Testis (tissue), 2 donors: ENCODE results near the gene RAB36.

Experiments used
- POLR2A ChIP-seq: fragments of 450-650 bp; IDR thresholded peaks from one replicate; pipeline ENCODE4 v1.6.1; 2017; ENCODE audit warnings: antibody characterized with exemption, mild to moderate bottlenecking, moderate library complexity
- TF ChIP-seq, protein P1 (sequence below), 3 experiments: fragments of 450-650 bp in 2 of 3; fragments of 200-600 bp in 1 of 3; sonication (generic) in 1 of 3; IDR thresholded peaks; one replicate each; pipeline ENCODE4 v1.5.1; 2016 to 2019; ENCODE audit warnings: antibody characterized with exemption in 3 of 3, mild to moderate bottlenecking in 2 of 3, moderate library complexity in 1 of 3

DNA sequence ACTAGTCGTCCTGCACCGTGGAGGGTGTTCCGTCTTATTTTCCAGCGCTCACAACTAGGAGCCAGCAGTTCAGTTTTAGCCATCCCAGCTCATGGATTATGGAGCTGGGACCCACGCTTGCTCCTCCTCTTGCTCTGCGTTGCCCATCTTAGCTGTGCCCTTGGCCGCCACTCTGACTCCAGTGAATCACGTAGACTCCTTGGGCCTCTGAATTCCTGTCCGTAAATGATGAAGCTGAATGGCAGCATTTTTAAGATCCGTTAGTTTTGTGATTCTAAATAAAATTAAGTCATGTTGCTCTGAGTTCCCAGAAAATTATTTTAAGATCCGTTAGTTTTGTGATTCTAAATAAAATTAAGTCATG is 58.8 kb downstream of the RAB36 start:
- TF ChIP-seq POLR2A = no peak
- TF ChIP-seq, protein P1, sequence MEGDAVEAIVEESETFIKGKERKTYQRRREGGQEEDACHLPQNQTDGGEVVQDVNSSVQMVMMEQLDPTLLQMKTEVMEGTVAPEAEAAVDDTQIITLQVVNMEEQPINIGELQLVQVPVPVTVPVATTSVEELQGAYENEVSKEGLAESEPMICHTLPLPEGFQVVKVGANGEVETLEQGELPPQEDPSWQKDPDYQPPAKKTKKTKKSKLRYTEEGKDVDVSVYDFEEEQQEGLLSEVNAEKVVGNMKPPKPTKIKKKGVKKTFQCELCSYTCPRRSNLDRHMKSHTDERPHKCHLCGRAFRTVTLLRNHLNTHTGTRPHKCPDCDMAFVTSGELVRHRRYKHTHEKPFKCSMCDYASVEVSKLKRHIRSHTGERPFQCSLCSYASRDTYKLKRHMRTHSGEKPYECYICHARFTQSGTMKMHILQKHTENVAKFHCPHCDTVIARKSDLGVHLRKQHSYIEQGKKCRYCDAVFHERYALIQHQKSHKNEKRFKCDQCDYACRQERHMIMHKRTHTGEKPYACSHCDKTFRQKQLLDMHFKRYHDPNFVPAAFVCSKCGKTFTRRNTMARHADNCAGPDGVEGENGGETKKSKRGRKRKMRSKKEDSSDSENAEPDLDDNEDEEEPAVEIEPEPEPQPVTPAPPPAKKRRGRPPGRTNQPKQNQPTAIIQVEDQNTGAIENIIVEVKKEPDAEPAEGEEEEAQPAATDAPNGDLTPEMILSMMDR (IDR thresholded peaks at IDR 0.05) = no peak
